HG02610 (cell line): ENCODE measurements around the gene IST1.
A peak's percentile ranks its signal among the peaks of the same experiment; 100 is the strongest.
"Not testable (repeated sequence)": the region's sequence is repeated elsewhere in the genome, so short reads cannot be mapped to it uniquely, and the experiment has no call there.

ENCODE experiments used
- ATAC-seq: cut with Tn5 transposase; IDR thresholded peaks from one replicate; pipeline ENCODE4 v1.9.1; 2021; ENCODE audit warnings: mild to moderate bottlenecking, moderate library complexity; ENCODE audit not compliant: unreplicated experiment

Gene IST1

DNA sequence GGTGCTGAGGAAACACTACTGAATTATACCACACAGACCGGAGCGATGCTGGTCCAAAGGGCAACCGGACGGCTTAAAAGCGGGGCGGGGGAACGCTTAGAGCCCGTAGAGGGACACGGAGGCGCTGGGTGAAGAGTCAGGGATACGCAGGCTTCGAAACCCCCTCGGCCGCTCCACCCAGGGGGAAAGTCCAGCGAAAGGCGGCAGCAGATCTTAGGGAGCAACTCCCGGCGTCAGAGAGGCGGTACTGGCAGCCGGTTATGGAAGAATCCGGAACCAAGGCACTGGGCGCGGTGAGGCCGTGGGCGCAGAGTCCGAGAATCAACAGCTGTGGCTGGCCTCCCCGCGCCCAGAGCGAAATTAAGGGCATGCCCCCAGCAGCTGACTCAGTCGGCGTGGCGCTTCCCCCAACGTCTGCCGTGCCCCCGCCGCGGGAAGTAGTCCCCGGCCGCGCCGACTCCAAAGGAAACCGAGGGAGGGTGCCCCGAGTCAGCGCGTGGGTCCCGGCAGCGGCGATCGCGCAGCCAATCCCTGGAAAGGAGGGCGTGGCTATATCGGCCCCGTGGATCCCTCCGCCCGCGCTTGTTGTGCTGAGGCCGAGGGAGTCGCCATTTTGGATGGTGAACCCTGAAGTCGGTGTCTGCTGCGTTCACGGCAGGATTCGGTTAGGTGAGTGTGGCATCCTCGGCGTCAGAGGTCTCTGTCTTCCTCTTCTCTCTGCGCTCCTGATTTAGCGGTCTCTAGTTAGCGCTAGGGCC lies at the start of gene IST1:
IST1 (plus strand) TSS at position 611 of the 758 bp plus-strand sequence. CDS start 20,110 bp downstream, outside the sequence.
- peak; percentile 84 for ATAC-seq

- ATAC-seq: peak; percentile 63
Observed at GRCh38 chr16:71845639-71846430, 49.5 kb upstream of the IST1 start, which contains the start of gene ATXN1L. Gene ATXN1L (plus strand): TSS chr16:71845976. CDS start chr16:71849741, 3,765 bp downstream.

DNA sequence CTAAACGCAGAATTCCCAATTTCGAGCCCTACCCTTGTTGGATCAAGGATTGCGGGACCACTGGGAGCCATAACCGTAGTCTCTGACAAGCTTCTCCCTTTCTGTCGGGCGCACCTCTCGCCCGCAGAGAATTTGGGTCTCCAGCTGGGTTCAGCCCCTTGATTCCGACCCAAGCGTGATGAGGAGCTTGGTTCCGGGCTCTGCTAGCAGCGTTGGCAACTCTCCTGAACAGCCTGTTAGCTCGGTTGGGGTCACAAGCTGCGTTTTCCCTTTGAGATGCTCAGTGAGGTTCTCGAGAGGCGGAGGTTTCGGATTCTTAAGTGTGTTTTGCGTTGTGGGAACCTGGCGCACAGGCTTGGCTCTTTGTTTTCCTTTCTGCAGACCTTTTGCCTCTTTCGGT lies 48.9 kb upstream of the IST1 start:
- no peak for ATAC-seq

DNA sequence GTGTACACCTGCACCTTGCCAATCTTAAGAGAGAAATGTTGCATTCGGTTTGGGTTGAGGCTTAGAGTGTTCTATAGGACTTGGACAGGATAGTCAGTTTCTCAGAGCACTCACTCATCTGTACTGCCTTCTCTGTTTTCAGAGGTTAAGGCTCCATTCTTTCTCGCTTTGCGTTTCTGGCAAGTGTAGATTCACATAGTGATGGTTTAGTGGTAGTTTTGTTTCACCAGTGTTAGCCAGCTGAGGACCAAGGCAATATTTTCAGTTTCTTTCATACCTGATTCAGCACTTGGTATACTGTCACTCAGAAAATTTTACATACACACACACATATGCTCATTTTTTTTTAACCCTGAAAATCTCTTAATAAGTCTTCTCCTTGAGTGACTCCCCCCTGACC lies 48.2 kb upstream of the IST1 start:
- ATAC-seq: no peak

GRCh38 chr16:71848622-71849021 lies 46.7 kb upstream of the IST1 start:
- no peak for ATAC-seq

DNA sequence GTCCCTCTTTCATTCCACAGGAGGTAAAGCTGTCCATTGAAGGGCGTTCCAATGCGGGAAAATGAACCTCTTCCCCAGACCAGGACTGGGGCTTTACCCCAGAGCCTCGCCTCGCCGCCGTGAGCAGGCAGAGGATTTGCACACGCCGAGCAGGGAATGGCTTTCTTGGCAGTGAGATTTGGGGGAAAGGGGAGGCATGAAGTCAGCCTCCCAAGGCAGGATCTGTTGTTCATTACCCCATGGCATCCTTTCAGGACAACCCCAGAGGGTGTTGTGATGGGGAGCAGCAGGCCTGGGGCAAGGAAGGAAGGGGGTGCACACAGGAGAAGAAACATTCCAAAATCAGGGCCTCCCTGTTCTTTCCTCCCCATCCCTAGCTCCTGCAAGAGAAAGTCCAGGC lies 43.6 kb upstream of the IST1 start:
- no peak for ATAC-seq

- no peak for ATAC-seq
Observed at GRCh38 chr16:71852158-71852557, 43.2 kb upstream of the IST1 start.

GRCh38 chr16:71852561-71852960 lies 42.8 kb upstream of the IST1 start:
- no peak for ATAC-seq

DNA sequence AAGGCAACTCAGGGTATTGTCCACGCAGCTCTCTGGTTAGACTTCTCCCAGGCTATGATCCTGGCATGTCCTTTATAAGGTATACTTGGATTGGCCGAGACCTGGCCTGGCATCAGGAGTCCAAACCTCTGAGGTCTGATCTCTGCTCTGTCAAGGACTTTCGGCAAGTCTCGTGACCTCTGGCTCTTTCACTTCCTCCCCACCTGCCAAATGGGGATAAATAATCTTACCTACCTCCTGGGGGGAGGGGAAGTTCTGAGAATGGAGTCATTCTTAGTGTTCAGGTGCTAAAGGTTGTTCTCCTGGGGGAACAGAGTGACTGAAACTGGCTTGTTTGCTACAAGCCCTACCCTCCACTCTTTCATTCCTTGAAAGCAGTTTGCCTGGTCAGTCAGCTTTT lies 41.9 kb upstream of the IST1 start:
- ATAC-seq: peak; percentile 48

- ATAC-seq: no peak
Observed at GRCh38 chr16:71854369-71854948, 40.9 kb upstream of the IST1 start.

DNA sequence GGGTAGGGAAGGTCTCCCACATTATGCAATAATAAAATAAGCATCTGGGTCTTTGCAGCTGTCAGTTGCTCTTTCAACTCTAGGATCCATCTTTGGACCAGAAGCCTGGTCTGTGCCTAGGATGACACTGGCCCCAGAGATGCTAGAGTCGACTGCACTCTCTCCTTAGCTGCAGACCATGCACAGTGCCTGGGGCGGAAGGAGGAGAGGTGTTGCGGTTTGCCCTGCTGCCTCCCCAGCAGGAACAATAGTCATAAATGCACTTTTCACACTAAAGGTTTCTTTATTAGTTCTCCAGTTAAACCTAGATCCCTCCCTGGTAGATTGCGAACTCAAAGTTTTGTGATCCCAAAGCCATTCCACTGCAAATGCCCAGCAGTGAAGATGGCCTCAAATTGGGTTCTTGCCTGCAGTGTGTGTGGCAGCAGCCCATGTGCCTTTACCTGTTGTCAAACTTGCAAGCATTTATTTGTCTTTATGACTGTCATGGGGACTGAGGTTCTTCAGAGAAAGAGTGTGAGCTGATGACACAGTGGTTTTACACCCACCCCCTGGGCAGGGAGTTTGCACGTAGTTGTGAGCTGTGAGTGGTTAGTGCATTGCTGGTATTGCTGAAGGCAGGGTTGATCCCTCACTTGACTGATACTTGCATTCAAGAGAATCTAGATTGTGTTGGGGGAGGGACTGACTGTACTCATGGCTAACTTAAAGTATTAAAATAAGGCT lies 39.2 kb upstream of the IST1 start:
- ATAC-seq: no peak

DNA sequence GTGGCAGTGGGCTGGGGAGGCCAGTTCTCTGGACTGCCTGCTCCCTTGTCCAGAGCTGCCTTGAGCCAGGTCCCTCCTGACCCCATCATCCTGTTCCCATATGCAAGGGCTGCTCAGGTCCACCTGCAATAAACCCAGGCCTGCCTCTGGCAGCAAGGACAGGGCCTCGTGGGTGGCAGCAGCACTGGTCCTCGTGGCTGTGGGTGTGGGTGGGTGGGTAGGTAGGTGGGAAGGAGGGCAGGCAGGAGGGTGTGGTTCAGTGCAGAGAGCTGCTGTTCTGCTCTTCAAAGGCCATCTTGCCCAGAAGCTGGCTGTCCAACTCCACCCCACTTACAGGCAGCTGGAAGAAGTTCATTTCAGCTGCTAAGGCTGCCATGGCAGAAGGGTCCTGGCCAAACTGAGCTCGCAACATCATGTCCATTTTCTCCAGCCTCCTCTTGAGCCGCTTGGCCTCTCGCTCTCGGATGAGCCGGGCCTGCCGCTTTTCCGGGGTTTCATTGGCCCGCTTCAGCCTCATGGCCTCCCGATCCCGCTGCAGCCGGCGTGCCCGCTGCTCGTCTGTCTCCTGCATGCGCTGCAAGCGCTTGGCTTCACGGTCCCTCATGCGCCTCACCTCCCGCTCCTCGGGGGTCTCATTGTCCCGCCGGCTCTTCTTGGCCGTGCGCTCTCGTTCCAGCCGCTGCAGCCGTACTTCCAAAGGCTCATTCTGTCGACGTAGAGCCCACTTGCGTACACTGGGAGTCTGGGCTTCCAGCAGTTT lies 35.4 kb upstream of the IST1 start:
- no peak for ATAC-seq

GRCh38 chr16:71863995-71864394 lies 31.3 kb upstream of the IST1 start:
- ATAC-seq: no peak

- no peak for ATAC-seq
Observed at GRCh38 chr16:71865173-71865863, 30.0 kb upstream of the IST1 start.

GRCh38 chr16:71867175-71867574 lies 28.2 kb upstream of the IST1 start:
- ATAC-seq: not testable (repeated sequence)

DNA sequence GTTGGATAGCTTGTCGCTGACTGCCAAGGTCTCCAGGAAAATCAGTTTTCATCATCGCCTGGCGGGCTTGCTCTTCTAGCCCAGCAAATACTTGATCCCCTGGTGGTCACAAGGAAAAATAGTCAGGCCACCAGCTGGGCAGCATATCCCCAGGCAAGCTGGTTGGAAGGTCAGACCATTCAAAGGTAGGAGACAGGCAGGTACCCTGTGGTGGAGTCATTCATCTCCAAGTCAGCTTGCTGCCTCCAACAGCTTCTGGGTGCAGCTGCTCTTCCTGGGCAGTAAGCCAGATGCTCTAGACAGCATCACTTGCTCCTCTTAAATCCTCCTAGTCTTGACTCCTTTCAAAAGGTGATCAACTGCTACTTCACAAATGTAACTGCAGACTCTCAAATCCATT lies 27.4 kb upstream of the IST1 start:
- no peak for ATAC-seq

GRCh38 chr16:71869089-71869488 lies 26.2 kb upstream of the IST1 start:
- no peak for ATAC-seq

GRCh38 chr16:71870818-71871217 lies 24.5 kb upstream of the IST1 start:
- no peak for ATAC-seq

- no peak for ATAC-seq
Observed at GRCh38 chr16:71873199-71873598, 22.1 kb upstream of the IST1 start.

GRCh38 chr16:71878911-71879310 lies 16.4 kb upstream of the IST1 start:
- ATAC-seq: no peak
